ENCODE data around the gene CSK. TPM values are rescaled to one million over a fixed set of nuclear protein-coding genes. Genes with fewer than 3 reads are reported as not detected.

Gene CSK
- total and polyA plus RNA-seq, 4 donors = 6.9 to 41.7 (median 24.1) TPM

DNA sequence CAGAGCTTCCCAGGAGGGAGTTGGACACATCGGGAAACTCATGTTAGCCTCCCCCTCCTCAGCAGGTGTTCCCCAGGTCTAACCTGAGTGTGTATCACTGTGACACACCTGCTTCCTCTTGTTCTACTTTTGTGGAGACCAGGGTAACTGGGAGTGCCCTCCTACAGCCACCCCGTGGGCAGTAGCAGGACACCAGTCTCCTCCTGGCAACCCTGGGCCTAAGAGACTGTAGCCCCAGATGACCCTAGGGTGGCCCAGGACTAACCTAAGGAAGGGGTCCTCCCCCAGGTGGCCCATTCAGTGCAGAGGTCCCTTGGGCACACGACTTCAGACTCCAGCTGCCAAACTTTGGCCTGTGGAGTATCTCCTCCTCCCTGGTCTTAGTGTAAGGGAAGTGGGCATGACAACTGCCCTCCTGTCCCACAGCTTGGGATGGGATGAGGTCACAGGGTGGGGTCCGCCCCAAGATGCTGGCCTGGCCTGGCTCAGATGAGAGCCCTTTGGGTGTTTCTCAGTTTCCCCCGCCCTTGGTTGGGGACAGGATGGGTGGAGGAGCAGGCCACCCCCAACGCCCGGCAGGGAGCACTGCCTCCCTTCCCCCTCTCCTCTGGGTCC, 4.8 kb downstream of the CSK start:
- Histone ChIP-seq H3K36me3 (ENCODE audit: control insufficient read depth in 4 of 4, insufficient read depth in 3 of 4, low read depth in 1 of 4, low read length in 3 of 4) (no peaks in the 10 kb centered on the region), H3K4me1 (ENCODE audit: control insufficient read depth in 4 of 4, insufficient read depth in 4 of 4, low read length in 3 of 4) (peaks cover 19 to 79% (median 58%) of the 10 kb centered on the region in 4 donors), H3K27ac (ENCODE audit: low read depth in 1 of 2, low read length in 2 of 2) (peak overlapping the region; percentile 9 to 49), H3K4me3 (ENCODE audit: low read depth in 1 of 3, low read length in 3 of 3) (no peak overlapping the region), H3K9me3 (ENCODE audit: control insufficient read depth in 4 of 4, low read length in 3 of 4) (no peaks in the 10 kb centered on the region), H3K27me3 (ENCODE audit: control insufficient read depth in 4 of 4, insufficient read depth in 4 of 4, low read length in 3 of 4) (no peaks in the 10 kb centered on the region), H3K9ac (ENCODE audit: low read depth in 1 of 2, low read length in 2 of 2) (peak overlapping the region in 1 of 2 donors; percentile 18)
- no peak for DNase-seq (ENCODE audit: low spot score)
- TF ChIP-seq, protein P1, sequence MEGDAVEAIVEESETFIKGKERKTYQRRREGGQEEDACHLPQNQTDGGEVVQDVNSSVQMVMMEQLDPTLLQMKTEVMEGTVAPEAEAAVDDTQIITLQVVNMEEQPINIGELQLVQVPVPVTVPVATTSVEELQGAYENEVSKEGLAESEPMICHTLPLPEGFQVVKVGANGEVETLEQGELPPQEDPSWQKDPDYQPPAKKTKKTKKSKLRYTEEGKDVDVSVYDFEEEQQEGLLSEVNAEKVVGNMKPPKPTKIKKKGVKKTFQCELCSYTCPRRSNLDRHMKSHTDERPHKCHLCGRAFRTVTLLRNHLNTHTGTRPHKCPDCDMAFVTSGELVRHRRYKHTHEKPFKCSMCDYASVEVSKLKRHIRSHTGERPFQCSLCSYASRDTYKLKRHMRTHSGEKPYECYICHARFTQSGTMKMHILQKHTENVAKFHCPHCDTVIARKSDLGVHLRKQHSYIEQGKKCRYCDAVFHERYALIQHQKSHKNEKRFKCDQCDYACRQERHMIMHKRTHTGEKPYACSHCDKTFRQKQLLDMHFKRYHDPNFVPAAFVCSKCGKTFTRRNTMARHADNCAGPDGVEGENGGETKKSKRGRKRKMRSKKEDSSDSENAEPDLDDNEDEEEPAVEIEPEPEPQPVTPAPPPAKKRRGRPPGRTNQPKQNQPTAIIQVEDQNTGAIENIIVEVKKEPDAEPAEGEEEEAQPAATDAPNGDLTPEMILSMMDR (IDR thresholded peaks at IDR 0.05; ENCODE audit: low read depth, low read length, missing input control) = no peak
- TF ChIP-seq GABPA (IDR thresholded peaks at IDR 0.05 in 1 of 2, conservative IDR thresholded peaks at IDR 0.05 in 1 of 2) (no peak), HNF4A (conservative IDR thresholded peaks at IDR 0.05) (no peak)
- TF ChIP-seq, protein P2, sequence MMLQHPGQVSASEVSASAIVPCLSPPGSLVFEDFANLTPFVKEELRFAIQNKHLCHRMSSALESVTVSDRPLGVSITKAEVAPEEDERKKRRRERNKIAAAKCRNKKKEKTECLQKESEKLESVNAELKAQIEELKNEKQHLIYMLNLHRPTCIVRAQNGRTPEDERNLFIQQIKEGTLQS (IDR thresholded peaks at IDR 0.05) = no peak
- 70% methylated on average over 7 of the region's 7 CpGs for WGBS

DNA sequence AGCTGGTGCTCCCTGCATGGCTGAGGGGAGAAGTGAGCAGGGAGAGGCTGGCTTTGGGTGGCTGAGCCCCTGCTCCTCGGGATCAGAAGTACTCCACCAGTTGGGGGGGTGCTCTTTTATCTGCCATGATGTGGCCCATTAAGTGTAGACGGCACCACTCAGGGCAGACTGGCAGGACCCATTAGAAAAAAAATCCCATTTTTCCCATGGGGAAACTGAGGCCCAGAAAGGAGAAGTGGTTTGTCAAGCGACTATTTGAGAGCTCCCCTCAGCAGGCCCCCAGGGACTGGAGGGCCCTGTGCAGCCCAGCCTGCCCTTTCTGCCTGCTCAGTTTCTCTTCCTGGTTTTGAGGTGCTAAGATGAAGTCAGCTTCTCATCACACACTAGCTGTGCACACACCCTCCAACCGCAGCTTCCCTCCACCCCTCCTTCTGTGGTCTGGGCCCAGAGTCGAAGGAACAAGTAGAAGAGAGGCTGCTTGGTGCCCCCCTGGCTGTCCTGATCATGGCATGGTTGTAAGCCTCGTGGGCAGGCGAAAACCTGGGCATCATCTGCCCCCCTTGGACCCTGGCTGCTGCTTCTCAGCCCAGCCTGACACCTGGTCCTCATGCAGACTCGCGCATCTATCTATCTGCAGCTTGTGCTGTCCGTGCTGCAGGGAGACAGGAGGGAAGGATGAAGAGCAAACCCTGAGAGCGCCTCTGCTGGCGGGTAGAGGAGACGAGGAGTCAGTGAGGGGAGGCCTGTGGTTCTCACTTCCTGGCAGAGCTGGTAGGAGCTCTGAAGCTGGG, 5.6 kb downstream of the CSK start:
- Histone ChIP-seq H3K4me1 (ENCODE audit: control insufficient read depth in 4 of 4, insufficient read depth in 4 of 4, low read length in 3 of 4) (peaks cover 18 to 85% (median 60%) of the 10 kb centered on the region in 4 donors), H3K27me3 (ENCODE audit: control insufficient read depth in 4 of 4, insufficient read depth in 4 of 4, low read length in 3 of 4) (no peaks in the 10 kb centered on the region), H3K27ac (ENCODE audit: low read depth in 1 of 2, low read length in 2 of 2) (peak overlapping the region; percentile 48 to 49), H3K36me3 (ENCODE audit: control insufficient read depth in 4 of 4, insufficient read depth in 3 of 4, low read depth in 1 of 4, low read length in 3 of 4) (no peaks in the 10 kb centered on the region), H3K4me3 (ENCODE audit: low read depth in 1 of 3, low read length in 3 of 3) (no peak overlapping the region), H3K9ac (ENCODE audit: low read depth in 1 of 2, low read length in 2 of 2) (peak overlapping the region in 1 of 2 donors; percentile 7), H3K9me3 (ENCODE audit: control insufficient read depth in 4 of 4, low read length in 3 of 4) (no peaks in the 10 kb centered on the region)
- 60% methylated on average over 13 of the region's 13 CpGs for WGBS
- TF ChIP-seq, protein P1 (IDR thresholded peaks at IDR 0.05; ENCODE audit: low read depth, low read length, missing input control) = peak; percentile 9
- TF ChIP-seq GABPA (IDR thresholded peaks at IDR 0.05 in 1 of 2, conservative IDR thresholded peaks at IDR 0.05 in 1 of 2) = no peak
- no peak for TF ChIP-seq YY1 (IDR thresholded peaks at IDR 0.05)
- TF ChIP-seq SP1 (IDR thresholded peaks at IDR 0.05) = peak; percentile 38
- no peak for TF ChIP-seq TAF1 (conservative IDR thresholded peaks at IDR 0.05)
- TF ChIP-seq, protein P3, sequence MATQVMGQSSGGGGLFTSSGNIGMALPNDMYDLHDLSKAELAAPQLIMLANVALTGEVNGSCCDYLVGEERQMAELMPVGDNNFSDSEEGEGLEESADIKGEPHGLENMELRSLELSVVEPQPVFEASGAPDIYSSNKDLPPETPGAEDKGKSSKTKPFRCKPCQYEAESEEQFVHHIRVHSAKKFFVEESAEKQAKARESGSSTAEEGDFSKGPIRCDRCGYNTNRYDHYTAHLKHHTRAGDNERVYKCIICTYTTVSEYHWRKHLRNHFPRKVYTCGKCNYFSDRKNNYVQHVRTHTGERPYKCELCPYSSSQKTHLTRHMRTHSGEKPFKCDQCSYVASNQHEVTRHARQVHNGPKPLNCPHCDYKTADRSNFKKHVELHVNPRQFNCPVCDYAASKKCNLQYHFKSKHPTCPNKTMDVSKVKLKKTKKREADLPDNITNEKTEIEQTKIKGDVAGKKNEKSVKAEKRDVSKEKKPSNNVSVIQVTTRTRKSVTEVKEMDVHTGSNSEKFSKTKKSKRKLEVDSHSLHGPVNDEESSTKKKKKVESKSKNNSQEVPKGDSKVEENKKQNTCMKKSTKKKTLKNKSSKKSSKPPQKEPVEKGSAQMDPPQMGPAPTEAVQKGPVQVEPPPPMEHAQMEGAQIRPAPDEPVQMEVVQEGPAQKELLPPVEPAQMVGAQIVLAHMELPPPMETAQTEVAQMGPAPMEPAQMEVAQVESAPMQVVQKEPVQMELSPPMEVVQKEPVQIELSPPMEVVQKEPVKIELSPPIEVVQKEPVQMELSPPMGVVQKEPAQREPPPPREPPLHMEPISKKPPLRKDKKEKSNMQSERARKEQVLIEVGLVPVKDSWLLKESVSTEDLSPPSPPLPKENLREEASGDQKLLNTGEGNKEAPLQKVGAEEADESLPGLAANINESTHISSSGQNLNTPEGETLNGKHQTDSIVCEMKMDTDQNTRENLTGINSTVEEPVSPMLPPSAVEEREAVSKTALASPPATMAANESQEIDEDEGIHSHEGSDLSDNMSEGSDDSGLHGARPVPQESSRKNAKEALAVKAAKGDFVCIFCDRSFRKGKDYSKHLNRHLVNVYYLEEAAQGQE (IDR thresholded peaks at IDR 0.05) = no peak
- TF ChIP-seq EGR1 (IDR thresholded peaks at IDR 0.05; ENCODE audit: low read depth in 2 of 2) = no peak
- TF ChIP-seq, protein P2 (IDR thresholded peaks at IDR 0.05) = no peak
- no peak for TF ChIP-seq RXRA (IDR thresholded peaks at IDR 0.05)
- TF ChIP-seq HNF4A (conservative IDR thresholded peaks at IDR 0.05) = no peak
- no peak for DNase-seq (ENCODE audit: low spot score)
